ENCODE measurements around the gene DRAM1. TPM values are rescaled to one million over a fixed set of nuclear protein-coding genes. Genes with fewer than 3 reads are reported as not detected.

Gene DRAM1
- total and polyA plus RNA-seq, 9 of the 15 experiments (the other 6 are each of a cell fraction or from before 2014, with no cell fraction given), result 1.4 to 4.3 (median 2.7) TPM

DNA sequence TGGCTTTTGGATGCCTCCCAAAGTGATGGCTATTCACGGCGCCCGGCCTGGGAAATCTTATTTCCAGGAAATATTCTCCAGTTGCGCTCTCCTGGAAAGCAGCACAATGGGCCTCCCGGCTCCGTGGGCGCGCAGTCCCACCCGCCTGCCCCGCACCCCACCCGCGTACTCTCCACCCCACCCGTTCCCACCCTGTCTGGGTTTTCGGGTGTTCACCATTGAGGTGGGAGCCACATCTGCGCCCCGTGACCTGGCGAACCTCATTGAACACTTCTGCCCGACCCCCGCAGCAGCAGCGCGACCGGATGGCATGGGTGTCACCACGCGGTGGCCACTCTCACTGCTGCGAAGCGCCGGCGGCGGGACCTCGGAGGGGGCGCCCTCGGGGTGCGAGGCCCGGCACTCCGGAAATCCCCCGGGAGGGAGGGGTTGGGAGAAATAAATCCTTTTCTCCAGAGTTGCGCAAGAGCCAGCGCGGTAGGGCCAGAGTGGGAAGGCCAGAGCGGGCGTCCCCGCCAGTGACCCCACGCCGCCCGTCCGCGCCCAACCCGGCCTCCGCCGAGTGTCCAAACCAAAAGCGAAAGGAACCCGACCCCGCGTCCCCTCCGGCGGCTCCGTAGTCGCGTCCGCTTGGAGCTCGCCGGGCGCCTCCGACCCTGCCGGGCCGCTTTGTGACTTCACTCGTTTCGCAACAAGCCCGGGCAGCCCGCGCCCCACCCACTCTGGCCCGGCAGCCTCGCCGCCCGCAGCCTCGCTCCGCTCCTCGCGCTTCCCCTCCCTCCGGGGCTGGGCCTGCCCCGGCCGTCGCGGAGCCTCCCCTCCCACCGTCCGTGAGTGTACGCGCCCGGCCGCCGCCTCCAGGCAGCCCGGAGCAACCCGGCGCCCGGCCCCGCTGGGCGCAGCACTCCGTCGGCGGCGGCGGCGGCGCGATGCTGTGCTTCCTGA, at the start of gene DRAM1 (continued):
- no peak for TF ChIP-seq HSF4 (CRISPR knock-in tag; IDR thresholded peaks at IDR 0.05; ENCODE audit: borderline replicate concordance)
- TF ChIP-seq ZNF830 (CRISPR knock-in tag; IDR thresholded peaks at IDR 0.05), result no peak
- no peak for TF ChIP-seq NUFIP1 (IDR thresholded peaks at IDR 0.05; ENCODE audit: partially characterized antibody)
- no peak for TF ChIP-seq TCF3 (CRISPR knock-in tag; IDR thresholded peaks at IDR 0.05)
- no peak for TF ChIP-seq ARHGAP35 (IDR thresholded peaks at IDR 0.05; ENCODE audit: partially characterized antibody)
- TF ChIP-seq LEF1 (IDR thresholded peaks at IDR 0.05), result no peak
- no peak for TF ChIP-seq NFYB (IDR thresholded peaks at IDR 0.05; ENCODE audit: extremely low read depth, insufficient read length)
- TF ChIP-seq FOXA1 (IDR thresholded peaks at IDR 0.05; ENCODE audit: borderline replicate concordance), result no peak
- no peak; the same call in 1 of the 2 replicates for TF ChIP-seq CBX5 (IDR thresholded peaks at IDR 0.05; ENCODE audit: borderline replicate concordance, low read depth)
- no peak for TF ChIP-seq NFE2L1 (tag; IDR thresholded peaks at IDR 0.05; ENCODE audit: borderline replicate concordance, low read depth)
- 0 out of 4 replicates have a peak, but pooled peaks of 1 of the 2 experiments have one; percentile 24 for TF ChIP-seq KDM1A (IDR thresholded peaks at IDR 0.05)
- peak; percentile 64; the same call in 1 of the 2 replicates for TF ChIP-seq KAT7 (CRISPR knock-in tag; IDR thresholded peaks at IDR 0.05; ENCODE audit: borderline replicate concordance)
- TF ChIP-seq, protein P1, sequence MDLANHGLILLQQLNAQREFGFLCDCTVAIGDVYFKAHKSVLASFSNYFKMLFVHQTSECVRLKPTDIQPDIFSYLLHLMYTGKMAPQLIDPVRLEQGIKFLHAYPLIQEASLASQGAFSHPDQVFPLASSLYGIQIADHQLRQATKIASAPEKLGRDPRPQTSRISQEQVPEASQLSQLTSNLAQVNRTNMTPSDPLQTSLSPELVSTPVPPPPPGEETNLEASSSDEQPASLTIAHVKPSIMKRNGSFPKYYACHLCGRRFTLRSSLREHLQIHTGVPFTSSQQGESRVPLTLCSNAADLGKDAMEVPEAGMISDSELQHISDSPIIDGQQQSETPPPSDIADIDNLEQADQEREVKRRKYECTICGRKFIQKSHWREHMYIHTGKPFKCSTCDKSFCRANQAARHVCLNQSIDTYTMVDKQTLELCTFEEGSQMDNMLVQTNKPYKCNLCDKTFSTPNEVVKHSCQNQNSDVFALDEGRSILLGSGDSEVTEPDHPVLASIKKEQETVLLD (IDR thresholded peaks at IDR 0.05), result no peak
- TF ChIP-seq ZNF274 (IDR thresholded peaks at IDR 0.05; ENCODE audit: borderline replicate concordance, low read depth, low read length), result no peak
- TF ChIP-seq MTA1 (IDR thresholded peaks at IDR 0.05; ENCODE audit: borderline replicate concordance), result no peak
- TF ChIP-seq POLR3G (IDR thresholded peaks at IDR 0.05; ENCODE audit: extremely low read depth, insufficient read length, insufficient replicate concordance), result no peak
- TF ChIP-seq, protein P2, sequence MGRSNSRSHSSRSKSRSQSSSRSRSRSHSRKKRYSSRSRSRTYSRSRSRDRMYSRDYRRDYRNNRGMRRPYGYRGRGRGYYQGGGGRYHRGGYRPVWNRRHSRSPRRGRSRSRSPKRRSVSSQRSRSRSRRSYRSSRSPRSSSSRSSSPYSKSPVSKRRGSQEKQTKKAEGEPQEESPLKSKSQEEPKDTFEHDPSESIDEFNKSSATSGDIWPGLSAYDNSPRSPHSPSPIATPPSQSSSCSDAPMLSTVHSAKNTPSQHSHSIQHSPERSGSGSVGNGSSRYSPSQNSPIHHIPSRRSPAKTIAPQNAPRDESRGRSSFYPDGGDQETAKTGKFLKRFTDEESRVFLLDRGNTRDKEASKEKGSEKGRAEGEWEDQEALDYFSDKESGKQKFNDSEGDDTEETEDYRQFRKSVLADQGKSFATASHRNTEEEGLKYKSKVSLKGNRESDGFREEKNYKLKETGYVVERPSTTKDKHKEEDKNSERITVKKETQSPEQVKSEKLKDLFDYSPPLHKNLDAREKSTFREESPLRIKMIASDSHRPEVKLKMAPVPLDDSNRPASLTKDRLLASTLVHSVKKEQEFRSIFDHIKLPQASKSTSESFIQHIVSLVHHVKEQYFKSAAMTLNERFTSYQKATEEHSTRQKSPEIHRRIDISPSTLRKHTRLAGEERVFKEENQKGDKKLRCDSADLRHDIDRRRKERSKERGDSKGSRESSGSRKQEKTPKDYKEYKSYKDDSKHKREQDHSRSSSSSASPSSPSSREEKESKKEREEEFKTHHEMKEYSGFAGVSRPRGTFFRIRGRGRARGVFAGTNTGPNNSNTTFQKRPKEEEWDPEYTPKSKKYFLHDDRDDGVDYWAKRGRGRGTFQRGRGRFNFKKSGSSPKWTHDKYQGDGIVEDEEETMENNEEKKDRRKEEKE (IDR thresholded peaks at IDR 0.05; ENCODE audit: borderline replicate concordance in 1 of 2, control insufficient read depth in 1 of 2, low read depth in 2 of 2, low read length in 1 of 2), result peak in 1 of 2 experiments; percentile 80; a peak in 1 of 4 replicates
- no peak for TF ChIP-seq NFIX (CRISPR knock-in tag; IDR thresholded peaks at IDR 0.05; ENCODE audit: low read depth)
- TF ChIP-seq ZNF134 (CRISPR knock-in tag; conservative IDR thresholded peaks at IDR 0.05), result no peak
- TF ChIP-seq, protein P3, sequence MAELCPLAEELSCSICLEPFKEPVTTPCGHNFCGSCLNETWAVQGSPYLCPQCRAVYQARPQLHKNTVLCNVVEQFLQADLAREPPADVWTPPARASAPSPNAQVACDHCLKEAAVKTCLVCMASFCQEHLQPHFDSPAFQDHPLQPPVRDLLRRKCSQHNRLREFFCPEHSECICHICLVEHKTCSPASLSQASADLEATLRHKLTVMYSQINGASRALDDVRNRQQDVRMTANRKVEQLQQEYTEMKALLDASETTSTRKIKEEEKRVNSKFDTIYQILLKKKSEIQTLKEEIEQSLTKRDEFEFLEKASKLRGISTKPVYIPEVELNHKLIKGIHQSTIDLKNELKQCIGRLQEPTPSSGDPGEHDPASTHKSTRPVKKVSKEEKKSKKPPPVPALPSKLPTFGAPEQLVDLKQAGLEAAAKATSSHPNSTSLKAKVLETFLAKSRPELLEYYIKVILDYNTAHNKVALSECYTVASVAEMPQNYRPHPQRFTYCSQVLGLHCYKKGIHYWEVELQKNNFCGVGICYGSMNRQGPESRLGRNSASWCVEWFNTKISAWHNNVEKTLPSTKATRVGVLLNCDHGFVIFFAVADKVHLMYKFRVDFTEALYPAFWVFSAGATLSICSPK (IDR thresholded peaks at IDR 0.05; ENCODE audit: borderline replicate concordance), result no peak

Data from K562 (cell line).